ENCODE data around the gene CAMTA1.

CAMTA1 gene

GRCh38 chr1:7667625-7668218, 882.5 kb downstream of the CAMTA1 start:
- no peak overlapping the region for H2AK5ac ChIP-seq (ENCODE audit: low read length)
- WGBS (ENCODE audit: extremely low coverage, insufficient coverage, insufficient read length), result no CpG with 5 or more reads among the region's 11 CpGs

GRCh38 chr1:7669559-7670311, 884.5 kb downstream of the CAMTA1 start:
- H4K91ac ChIP-seq (ENCODE audit: low read depth, low read length), result no peak overlapping the region
- peak overlapping the region; percentile 19 for H3K4me2 ChIP-seq (ENCODE audit: low read length)
- H2BK12ac ChIP-seq (ENCODE audit: low read length), result no peak overlapping the region
- no peak overlapping the region for H3K4ac ChIP-seq (ENCODE audit: low read depth, low read length)
- H3K79me2 ChIP-seq (ENCODE audit: control insufficient read depth, insufficient read depth, low read length, poor library complexity), result no peaks in the 10 kb centered on the region
- no peak overlapping the region for H3K4me3 ChIP-seq (ENCODE audit: low read depth, low read length)
- H3K79me1 ChIP-seq (ENCODE audit: low read length), result no peaks in the 10 kb centered on the region
- no peaks in the 10 kb centered on the region for H3K9me3 ChIP-seq (ENCODE audit: insufficient read depth, low read depth, low read length)
- H3K14ac ChIP-seq (ENCODE audit: low read length), result no peak overlapping the region
- no peak overlapping the region for H3K27ac ChIP-seq (ENCODE audit: low read depth, low read length)
- no peaks in the 10 kb centered on the region for H3K27me3 ChIP-seq (ENCODE audit: insufficient read depth, low read length)
- no peak overlapping the region for H2BK120ac ChIP-seq (ENCODE audit: insufficient read depth, low read length, poor library complexity)
- WGBS (ENCODE audit: extremely low coverage, insufficient coverage, insufficient read length), result no CpG with 5 or more reads among the region's 19 CpGs
- peak in 1 of 2 donors; percentile 36 for DNase-seq
- H2AFZ ChIP-seq (ENCODE audit: insufficient read depth, low read length, poor library complexity), result no peak overlapping the region
- H3K23ac ChIP-seq (ENCODE audit: low read length), result no peak overlapping the region
- no peak overlapping the region for H4K8ac ChIP-seq (ENCODE audit: low read depth, low read length)
- no peak overlapping the region for H4K12ac ChIP-seq (ENCODE audit: low read depth, low read length)
- peaks cover 0 to 3% of the 10 kb centered on the region in 2 experiments for H3K4me1 ChIP-seq (ENCODE audit: control insufficient read depth in 1 of 2, insufficient read depth in 2 of 2, low read length in 2 of 2)
- no peak overlapping the region for H3K18ac ChIP-seq (ENCODE audit: low read length)
- H3K9ac ChIP-seq (ENCODE audit: low read length), result no peak overlapping the region
- no peaks in the 10 kb centered on the region for H3K36me3 ChIP-seq (ENCODE audit: control insufficient read depth in 1 of 2, insufficient read depth in 2 of 2, low read length in 2 of 2)
- H2BK5ac ChIP-seq (ENCODE audit: low read depth, low read length, poor library complexity), result no peak overlapping the region
- H2AK5ac ChIP-seq (ENCODE audit: low read length), result no peak overlapping the region

More at GRCh38 chr1:7667625-7668218, 882.5 kb downstream of the CAMTA1 start:
- Histone ChIP-seq H3K9me3 (ENCODE audit: insufficient read depth, low read depth, low read length) (peaks cover 2% of the 10 kb centered on the region), H3K9ac (ENCODE audit: low read length) (no peak overlapping the region), H3K4me2 (ENCODE audit: low read length) (no peak overlapping the region), H3K18ac (ENCODE audit: low read length) (no peak overlapping the region), H2BK12ac (ENCODE audit: low read length) (no peak overlapping the region), H2BK5ac (ENCODE audit: low read depth, low read length, poor library complexity) (no peak overlapping the region), H3K79me1 (ENCODE audit: low read length) (no peaks in the 10 kb centered on the region), H3K79me2 (ENCODE audit: control insufficient read depth, insufficient read depth, low read length, poor library complexity) (no peaks in the 10 kb centered on the region), H4K12ac (ENCODE audit: low read depth, low read length) (no peak overlapping the region), H3K4ac (ENCODE audit: low read depth, low read length) (no peak overlapping the region), H3K36me3 (ENCODE audit: control insufficient read depth in 1 of 2, insufficient read depth in 2 of 2, low read length in 2 of 2) (no peaks in the 10 kb centered on the region), H4K91ac (ENCODE audit: low read depth, low read length) (no peak overlapping the region), H3K27me3 (ENCODE audit: insufficient read depth, low read length) (no peaks in the 10 kb centered on the region), H4K8ac (ENCODE audit: low read depth, low read length) (peak overlapping the region; percentile 47), H3K23ac (ENCODE audit: low read length) (no peak overlapping the region), H3K4me1 (ENCODE audit: control insufficient read depth in 1 of 2, insufficient read depth in 2 of 2, low read length in 2 of 2) (peaks cover 0 to 3% of the 10 kb centered on the region in 2 experiments), H2BK120ac (ENCODE audit: insufficient read depth, low read length, poor library complexity) (no peak overlapping the region), H2AFZ (ENCODE audit: insufficient read depth, low read length, poor library complexity) (peak overlapping the region; percentile 50), H3K27ac (ENCODE audit: low read depth, low read length) (no peak overlapping the region), H3K14ac (ENCODE audit: low read length) (no peak overlapping the region), H3K4me3 (ENCODE audit: low read depth, low read length) (no peak overlapping the region)
- peak; percentile 85 to 91 for DNase-seq

GRCh38 chr1:7670334-7671145, 885.3 kb downstream of the CAMTA1 start:
- Histone ChIP-seq H3K79me2 (ENCODE audit: control insufficient read depth, insufficient read depth, low read length, poor library complexity) (no peaks in the 10 kb centered on the region), H3K79me1 (ENCODE audit: low read length) (no peaks in the 10 kb centered on the region), H3K23ac (ENCODE audit: low read length) (no peak overlapping the region), H3K4me3 (ENCODE audit: low read depth, low read length) (no peak overlapping the region), H2AFZ (ENCODE audit: insufficient read depth, low read length, poor library complexity) (no peak overlapping the region), H4K8ac (ENCODE audit: low read depth, low read length) (no peak overlapping the region), H3K4me2 (ENCODE audit: low read length) (no peak overlapping the region), H3K14ac (ENCODE audit: low read length) (no peak overlapping the region), H3K36me3 (ENCODE audit: control insufficient read depth in 1 of 2, insufficient read depth in 2 of 2, low read length in 2 of 2) (no peaks in the 10 kb centered on the region), H2AK5ac (ENCODE audit: low read length) (no peak overlapping the region), H3K18ac (ENCODE audit: low read length) (no peak overlapping the region), H2BK5ac (ENCODE audit: low read depth, low read length, poor library complexity) (no peak overlapping the region), H3K9ac (ENCODE audit: low read length) (no peak overlapping the region), H3K27ac (ENCODE audit: low read depth, low read length) (no peak overlapping the region), H2BK12ac (ENCODE audit: low read length) (no peak overlapping the region), H4K91ac (ENCODE audit: low read depth, low read length) (no peak overlapping the region), H2BK120ac (ENCODE audit: insufficient read depth, low read length, poor library complexity) (no peak overlapping the region), H3K4ac (ENCODE audit: low read depth, low read length) (no peak overlapping the region), H4K12ac (ENCODE audit: low read depth, low read length) (no peak overlapping the region), H3K9me3 (ENCODE audit: insufficient read depth, low read depth, low read length) (no peaks in the 10 kb centered on the region), H3K4me1 (ENCODE audit: control insufficient read depth in 1 of 2, insufficient read depth in 2 of 2, low read length in 2 of 2) (peaks cover 0 to 3% of the 10 kb centered on the region in 2 experiments), H3K27me3 (ENCODE audit: insufficient read depth, low read length) (no peaks in the 10 kb centered on the region)
- no peak for DNase-seq
- no CpG with 5 or more reads among the region's 15 CpGs for WGBS (ENCODE audit: extremely low coverage, insufficient coverage, insufficient read length)

- Histone ChIP-seq H3K4me3 (ENCODE audit: low read depth, low read length) (no peak overlapping the region), H3K9me3 (ENCODE audit: insufficient read depth, low read depth, low read length) (no peaks in the 10 kb centered on the region), H3K9ac (ENCODE audit: low read length) (no peak overlapping the region), H4K8ac (ENCODE audit: low read depth, low read length) (no peak overlapping the region), H3K23ac (ENCODE audit: low read length) (no peak overlapping the region), H3K36me3 (ENCODE audit: control insufficient read depth in 1 of 2, insufficient read depth in 2 of 2, low read length in 2 of 2) (no peaks in the 10 kb centered on the region), H2BK5ac (ENCODE audit: low read depth, low read length, poor library complexity) (no peak overlapping the region), H3K79me1 (ENCODE audit: low read length) (no peaks in the 10 kb centered on the region), H2BK12ac (ENCODE audit: low read length) (no peak overlapping the region), H3K4ac (ENCODE audit: low read depth, low read length) (no peak overlapping the region), H3K18ac (ENCODE audit: low read length) (no peak overlapping the region), H3K27ac (ENCODE audit: low read depth, low read length) (no peak overlapping the region), H2AK5ac (ENCODE audit: low read length) (no peak overlapping the region), H2BK120ac (ENCODE audit: insufficient read depth, low read length, poor library complexity) (no peak overlapping the region), H3K4me1 (ENCODE audit: control insufficient read depth in 1 of 2, insufficient read depth in 2 of 2, low read length in 2 of 2) (peaks cover 0 to 3% of the 10 kb centered on the region in 2 experiments), H2AFZ (ENCODE audit: insufficient read depth, low read length, poor library complexity) (no peak overlapping the region), H3K14ac (ENCODE audit: low read length) (no peak overlapping the region), H3K27me3 (ENCODE audit: insufficient read depth, low read length) (peaks cover 2% of the 10 kb centered on the region), H3K79me2 (ENCODE audit: control insufficient read depth, insufficient read depth, low read length, poor library complexity) (no peaks in the 10 kb centered on the region), H4K12ac (ENCODE audit: low read depth, low read length) (no peak overlapping the region), H4K91ac (ENCODE audit: low read depth, low read length) (no peak overlapping the region), H3K4me2 (ENCODE audit: low read length) (no peak overlapping the region)
- DNase-seq, result no peak
- WGBS (ENCODE audit: extremely low coverage, insufficient coverage, insufficient read length), result no CpG with 5 or more reads among the region's 11 CpGs
These were observed 885.9 kb downstream of the CAMTA1 start for GRCh38 chr1:7671146-7671465.
